Neural progenitor cell (in vitro differentiated cells): ENCODE data around the gene PCCA.

Source experiments
- EZH2 ChIP-seq: fragments of 200-600 bp; sonication (generic); IDR thresholded peaks from 2 replicates; pipeline ENCODE4 v1.6.1; 2017; ENCODE audit warnings: antibody characterized with exemption, mild to moderate bottlenecking, moderate library complexity
- EZH2phosphoT487 ChIP-seq: fragments of 200-600 bp; sonication (generic); IDR thresholded peaks from 2 replicates; pipeline ENCODE4 v1.6.1; 2017; ENCODE audit warnings: antibody characterized with exemption
- TF ChIP-seq, protein P1 (sequence below): fragments of 200-600 bp; sonication (generic); IDR thresholded peaks from 2 replicates; pipeline ENCODE4 v1.5.1; 2017; ENCODE audit warnings: antibody characterized with exemption, mild to moderate bottlenecking

DNA sequence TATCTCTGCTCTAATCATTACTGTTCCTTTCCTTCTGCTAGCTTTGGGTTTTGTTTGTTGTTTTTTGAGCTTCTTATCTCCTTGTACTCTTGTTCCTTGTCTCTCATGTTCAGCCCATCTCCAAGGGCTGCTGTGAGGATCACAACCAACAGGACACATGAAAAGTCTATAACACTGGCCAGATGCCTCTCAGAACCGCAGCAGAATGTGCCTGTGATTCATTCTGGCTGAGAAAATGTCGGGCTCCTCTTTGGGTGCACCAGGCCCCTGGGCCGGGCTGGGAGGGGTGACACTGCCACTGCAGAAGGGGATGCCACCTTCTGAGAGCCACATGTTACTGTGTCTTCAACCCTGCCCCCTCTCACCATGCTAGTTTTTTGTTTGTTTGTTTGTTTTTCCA lies 451.7 kb downstream of the PCCA start:
- TF ChIP-seq, protein P1, sequence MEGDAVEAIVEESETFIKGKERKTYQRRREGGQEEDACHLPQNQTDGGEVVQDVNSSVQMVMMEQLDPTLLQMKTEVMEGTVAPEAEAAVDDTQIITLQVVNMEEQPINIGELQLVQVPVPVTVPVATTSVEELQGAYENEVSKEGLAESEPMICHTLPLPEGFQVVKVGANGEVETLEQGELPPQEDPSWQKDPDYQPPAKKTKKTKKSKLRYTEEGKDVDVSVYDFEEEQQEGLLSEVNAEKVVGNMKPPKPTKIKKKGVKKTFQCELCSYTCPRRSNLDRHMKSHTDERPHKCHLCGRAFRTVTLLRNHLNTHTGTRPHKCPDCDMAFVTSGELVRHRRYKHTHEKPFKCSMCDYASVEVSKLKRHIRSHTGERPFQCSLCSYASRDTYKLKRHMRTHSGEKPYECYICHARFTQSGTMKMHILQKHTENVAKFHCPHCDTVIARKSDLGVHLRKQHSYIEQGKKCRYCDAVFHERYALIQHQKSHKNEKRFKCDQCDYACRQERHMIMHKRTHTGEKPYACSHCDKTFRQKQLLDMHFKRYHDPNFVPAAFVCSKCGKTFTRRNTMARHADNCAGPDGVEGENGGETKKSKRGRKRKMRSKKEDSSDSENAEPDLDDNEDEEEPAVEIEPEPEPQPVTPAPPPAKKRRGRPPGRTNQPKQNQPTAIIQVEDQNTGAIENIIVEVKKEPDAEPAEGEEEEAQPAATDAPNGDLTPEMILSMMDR: no peak
- TF ChIP-seq EZH2: no peak
- TF ChIP-seq EZH2phosphoT487: no peak
